ENCODE data around the gene MPZL2.
A peak's percentile ranks its signal among the peaks of the same experiment; 100 is the strongest.

The MPZL2 gene

GRCh38 chr11:118283037-118283636 lies 19.0 kb upstream of the MPZL2 start:
- DNase-seq = no peak

GRCh38 chr11:118282606-118283005 lies 18.5 kb upstream of the MPZL2 start:
- no peak for DNase-seq

DNA sequence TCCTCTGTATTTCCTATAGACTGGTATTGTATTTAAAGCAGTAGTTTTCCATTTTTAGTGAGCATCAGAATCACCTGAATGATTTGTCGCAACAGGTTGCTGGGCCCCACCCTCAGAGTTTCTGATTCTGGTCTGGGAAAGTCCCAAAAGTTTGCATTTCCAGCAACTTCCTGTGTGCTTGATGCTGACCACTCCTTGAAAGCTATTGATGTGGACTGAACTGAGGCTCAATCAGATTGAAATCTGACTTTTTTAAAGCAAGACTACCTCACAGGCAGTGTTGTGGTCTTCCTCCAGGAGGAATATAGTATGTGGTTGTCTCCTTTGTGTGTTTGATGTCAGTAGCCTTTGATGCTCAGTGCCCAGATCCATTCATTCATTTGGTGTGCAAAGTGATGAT lies 17.2 kb upstream of the MPZL2 start:
- no peak for DNase-seq

DNA sequence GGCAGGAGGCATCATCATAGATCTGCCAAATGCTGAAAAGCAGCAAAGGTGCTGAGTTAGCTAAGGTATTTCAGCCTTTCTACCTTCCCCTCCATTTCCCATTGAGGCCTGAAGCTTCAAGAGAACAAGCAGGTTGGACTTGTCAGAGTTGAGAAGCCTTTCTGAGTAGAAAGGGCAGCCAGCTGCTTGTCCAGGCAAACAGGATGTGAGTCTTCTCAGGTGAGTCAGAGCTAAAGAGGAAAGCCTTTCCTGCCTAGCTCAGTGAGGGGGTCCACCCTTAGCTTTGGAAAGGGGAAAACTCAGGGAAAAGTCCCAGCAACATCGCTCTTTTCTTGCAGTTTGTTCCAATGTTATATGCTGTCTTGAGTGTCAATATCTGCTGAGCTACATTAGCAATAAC lies 13.2 kb upstream of the MPZL2 start:
- DNase-seq = no peak

DNA sequence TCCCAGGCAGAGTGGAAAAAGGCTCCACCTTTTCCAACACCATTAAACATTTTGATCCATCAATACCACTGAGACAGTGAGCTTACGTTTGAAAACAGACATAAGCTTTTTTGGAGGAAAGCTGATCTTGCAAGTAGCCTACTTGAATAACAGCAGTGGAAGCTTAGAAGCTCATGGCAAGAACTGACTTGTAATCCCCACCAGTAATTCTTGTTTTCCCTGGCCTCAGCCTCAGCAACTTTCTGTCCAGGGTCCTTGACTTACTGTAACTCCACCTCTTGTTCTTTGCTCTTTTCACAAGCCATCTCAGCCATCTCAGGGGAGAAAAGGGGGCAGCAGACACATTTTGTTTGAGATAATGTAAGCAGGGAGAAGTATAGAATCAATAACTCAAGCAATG lies 12.3 kb upstream of the MPZL2 start:
- no peak for DNase-seq

DNA sequence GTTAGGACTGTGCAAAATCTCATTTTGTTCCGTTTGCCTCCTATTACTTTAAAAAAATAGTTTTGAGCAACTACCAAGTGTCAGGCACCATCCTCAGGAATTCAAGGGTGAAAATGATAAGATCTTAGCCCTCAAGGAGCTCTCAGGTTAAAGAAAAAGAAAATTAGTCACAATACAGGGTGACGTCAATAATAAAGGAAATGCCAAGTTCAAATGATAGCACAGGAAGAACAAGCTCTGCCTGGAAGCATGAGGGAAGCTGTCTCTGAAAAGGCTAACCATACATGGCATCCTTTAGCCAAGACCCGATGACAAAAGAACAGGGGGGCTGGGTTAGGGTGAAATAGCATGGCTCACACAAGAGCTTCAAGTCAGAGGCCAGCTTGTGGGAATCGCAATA lies 11.1 kb upstream of the MPZL2 start:
- DNase-seq = no peak

- DNase-seq = no peak
Observed at GRCh38 chr11:118274186-118274585, 10.1 kb upstream of the MPZL2 start.

GRCh38 chr11:118272001-118272400 lies 7.9 kb upstream of the MPZL2 start:
- DNase-seq = no peak

DNA sequence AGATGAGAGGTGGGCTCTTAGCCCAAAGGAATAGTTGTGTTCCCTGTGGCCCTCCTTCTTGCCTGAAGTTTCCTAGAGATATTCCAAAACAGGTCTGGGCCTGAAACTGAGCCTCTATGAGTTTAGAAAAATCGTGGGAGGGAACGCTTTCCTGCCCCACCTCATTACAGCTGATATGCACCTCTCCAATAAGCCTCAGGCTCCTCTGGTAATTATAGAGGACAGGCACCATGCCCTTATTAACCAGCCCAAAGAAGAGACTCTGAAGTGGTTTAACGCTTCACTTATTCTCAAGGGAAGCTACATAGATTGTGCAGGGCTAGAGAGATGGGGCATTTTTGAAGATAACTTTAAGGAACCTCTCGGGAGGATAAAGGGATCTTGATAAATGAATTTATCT lies 3.4 kb upstream of the MPZL2 start:
- peak; percentile 39 for DNase-seq

- no peak for DNase-seq
Observed at GRCh38 chr11:118265954-118266353, 1.9 kb upstream of the MPZL2 start.

- DNase-seq = no peak
Observed at GRCh38 chr11:118264569-118265465, 720 bp upstream of the MPZL2 start.

- DNase-seq = no peak
Observed at GRCh38 chr11:118263112-118263511, 985 bp downstream of the MPZL2 start.

- DNase-seq = no peak
Observed at GRCh38 chr11:118260353-118260752, 3.7 kb downstream of the MPZL2 start.

GRCh38 chr11:118259138-118259537 lies 5.0 kb downstream of the MPZL2 start:
- DNase-seq = no peak

- DNase-seq = no peak
Observed at GRCh38 chr11:118258410-118258809, 5.7 kb downstream of the MPZL2 start.

DNA sequence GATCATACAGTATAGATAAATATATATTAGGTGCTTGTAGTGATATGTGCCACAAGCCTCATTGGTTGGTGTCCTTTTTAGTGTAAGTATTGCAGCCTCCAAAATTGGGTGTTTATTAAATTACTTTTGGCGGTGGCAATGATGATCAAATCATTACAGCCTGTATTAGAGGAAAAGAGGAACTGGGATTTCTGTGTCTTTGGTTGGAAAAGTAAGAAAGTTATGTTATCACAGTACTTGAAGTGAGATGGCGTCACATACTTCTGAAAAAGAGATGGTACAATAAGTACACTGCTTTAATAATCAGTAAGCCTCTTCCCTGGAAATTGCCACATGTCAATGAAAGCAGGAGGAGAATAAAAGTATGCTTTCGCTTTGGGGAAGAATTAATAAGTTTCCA lies 11.4 kb downstream of the MPZL2 start:
- DNase-seq = peak; percentile 35

- peak; percentile 99 for DNase-seq
Observed at GRCh38 chr11:118251858-118252652, 12.0 kb downstream of the MPZL2 start, which contains the start of gene MPZL3. MPZL3 (minus strand) TSS chr11:118252365; CDS start chr11:118252294, 71 bp downstream.

GRCh38 chr11:118247041-118247440 lies 17.1 kb downstream of the MPZL2 start:
- DNase-seq = no peak

DNA sequence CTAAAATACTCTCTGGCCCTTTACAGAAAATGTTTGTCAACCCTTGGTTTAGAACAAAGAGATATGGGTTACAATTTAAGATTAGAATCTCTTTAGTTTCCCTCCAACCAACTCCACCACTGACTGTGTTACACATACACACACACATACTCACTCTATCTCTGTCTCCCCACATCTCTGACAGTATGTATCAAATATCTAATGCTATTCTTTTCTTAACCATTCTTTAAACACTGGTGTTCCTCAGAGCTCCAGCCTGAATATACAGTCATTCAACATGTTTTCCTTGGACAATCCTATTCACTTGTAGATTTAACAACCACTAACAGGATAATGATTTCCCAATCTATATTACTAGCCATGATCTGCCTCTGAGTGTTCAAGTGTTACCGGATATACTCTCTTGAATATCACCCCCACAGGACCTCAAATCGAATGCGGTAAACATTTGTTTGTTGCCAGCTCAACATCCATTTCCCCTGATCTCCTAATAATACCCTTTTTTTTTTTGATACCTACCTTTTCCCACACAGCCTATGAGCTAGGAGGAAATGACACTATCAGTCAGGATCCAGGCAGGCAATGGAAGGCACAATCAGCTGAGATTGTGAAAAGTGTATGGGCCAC lies 18.0 kb downstream of the MPZL2 start:
- no peak for DNase-seq

- DNase-seq = no peak
Observed at GRCh38 chr11:118243993-118244762, 19.9 kb downstream of the MPZL2 start.

DNA sequence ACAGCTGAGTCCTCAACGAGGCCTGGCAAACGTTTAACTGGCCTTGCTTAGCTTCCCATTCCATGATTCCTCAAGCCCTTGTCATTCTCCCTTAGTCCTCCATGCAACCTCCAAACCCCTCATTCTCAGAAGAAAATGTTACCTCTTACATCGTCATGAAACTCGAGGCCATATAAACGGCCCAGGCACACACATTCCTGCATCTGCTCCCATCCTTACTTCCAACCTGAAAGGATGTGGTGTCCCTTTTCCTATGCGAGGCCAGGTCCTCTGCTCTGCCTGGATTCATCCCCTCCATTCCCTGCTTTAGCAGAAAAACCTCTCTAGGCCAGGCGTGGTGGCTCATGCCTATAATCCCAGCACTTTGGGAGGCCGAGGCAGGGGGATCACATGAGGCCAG lies 20.9 kb downstream of the MPZL2 start:
- no peak for DNase-seq

DNA sequence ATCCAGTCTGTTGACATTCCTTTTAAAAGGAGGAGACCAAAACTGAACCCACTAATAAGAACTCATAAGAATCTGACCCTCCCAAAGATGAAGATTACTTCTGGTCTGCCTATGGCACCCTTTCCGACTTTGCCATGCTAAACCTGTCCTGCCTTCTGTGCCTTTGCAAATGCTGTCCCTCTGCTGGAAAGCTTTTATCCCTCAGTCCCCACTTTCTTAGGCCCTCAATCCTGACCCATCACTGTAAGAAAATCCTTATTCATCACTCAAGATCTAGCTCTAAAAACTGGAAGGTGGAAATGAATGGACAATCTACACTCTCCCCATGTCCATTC lies 22.4 kb downstream of the MPZL2 start:
- no peak for DNase-seq
